HFFc6 (cell line): ENCODE results near the gene RRP9. TPM values are rescaled to one million over a fixed set of nuclear protein-coding genes. Genes with fewer than 3 reads are reported as not detected.
"Not testable (repeated sequence)": the region's sequence is repeated elsewhere in the genome, so short reads cannot be mapped to it uniquely, and the experiment has no call there.

Experiments used
- DNase-seq: peaks from one replicate; pipeline ENCODE4 v3.0.0-alpha.2; 2018
- H3K27ac Mint-ChIP-seq: 2 replicates; pipeline ENCODE4 v1.8.0; 2020; ENCODE audit warnings: mild to moderate bottlenecking, mixed read lengths
- H3K27me3 Mint-ChIP-seq: 2 replicates; pipeline ENCODE4 v1.8.0; 2021; ENCODE audit warnings: mild to moderate bottlenecking, moderate library complexity, mixed read lengths; ENCODE audit not compliant: insufficient read depth
- H3K36me3 Mint-ChIP-seq: 2 replicates; pipeline ENCODE4 v1.8.0; 2021; ENCODE audit warnings: low read depth, mixed read lengths
- H3K4me1 Mint-ChIP-seq: 2 replicates; pipeline ENCODE4 v1.8.0; 2020; ENCODE audit warnings: low read depth, mixed read lengths
- H3K4me3 Mint-ChIP-seq: 2 replicates; pipeline ENCODE4 v1.8.0; 2020; ENCODE audit warnings: mild to moderate bottlenecking, moderate library complexity, mixed read lengths
- H3K9me3 Mint-ChIP-seq: 2 replicates; pipeline ENCODE4 v1.8.0; 2020; ENCODE audit warnings: mild to moderate bottlenecking, mixed read lengths
- CTCF ChIP-seq: fragments of 200-600 bp; sonication (generic); IDR thresholded peaks from 2 replicates; pipeline ENCODE4 v1.5.0; 2021; ENCODE audit warnings: antibody characterized with exemption, mild to moderate bottlenecking
- long read RNA-seq: library from polyadenylated mRNA; unstranded; transcript quantifications from one replicate; pipeline ENCODE4 v2.0.0, GENCODE V29; 2019
- total RNA-seq, 6 experiments: library from RNA; stranded (reverse); fragmentation: NEBNext Ultra II Directional; extraction: Animal tissue kit (Norgen Biotek cat#: 25700); gene quantifications; 2 replicates in 1 of 6; 3 replicates in 5 of 6; pipeline ENCODE4 v1.2.3, GENCODE V29; 2021

RRP9 gene
- total RNA-seq, result 10 to 100 TPM; 30.0 to 36.6 (median 32.5) TPM
- long read RNA-seq, transcript RRP9-201 (15 exons, 1,578 nt), result major isoform, 40 of 45 reads
- long read RNA-seq, partial matches to known transcripts, result 2 of 45 reads
- long read RNA-seq, other reads (novel, unspliced or antisense), result 3 of 45 reads

- H3K27ac Mint-ChIP-seq, result peak within 1 kb of the TSS; percentile 94
- DNase-seq, result peak; percentile 100
- H3K4me3 Mint-ChIP-seq, result peak within 1 kb of the TSS; percentile 89
- H3K9me3 Mint-ChIP-seq, result no peaks in the 10 kb centered on the region
- peak; percentile 100 for TF ChIP-seq CTCF
- H3K27me3 Mint-ChIP-seq, result no peaks in the 10 kb centered on the region; the same call in 1 of the 2 replicates
- H3K4me1 Mint-ChIP-seq, result peaks cover 32% of the 10 kb centered on the region
- peaks cover 5% of the 10 kb centered on the region for H3K36me3 Mint-ChIP-seq
Observed at GRCh38 chr3:51941798-51942602, at the start of gene RRP9, which contains the start of gene PARP3. RRP9 (minus strand) TSS chr3:51941904; CDS start chr3:51941867, 37 bp downstream. PARP3 (plus strand) TSS chr3:51942363; CDS start chr3:51943356, 993 bp downstream.

- H3K27ac Mint-ChIP-seq, DNase-seq, H3K27me3 Mint-ChIP-seq, H3K9me3 Mint-ChIP-seq, H3K4me3 Mint-ChIP-seq: not testable (repeated sequence)
- Mint-ChIP-seq H3K36me3 (peaks cover 30% of the 10 kb centered on the region), H3K4me1 (peaks cover 33% of the 10 kb centered on the region)
Observed at GRCh38 chr3:51990501-51990971, 48.8 kb upstream of the RRP9 start.

GRCh38 chr3:51988286-51989146, 46.8 kb upstream of the RRP9 start:
- DNase-seq, result no peak
- peak overlapping the region; percentile 40 for H3K27ac Mint-ChIP-seq
- H3K36me3 Mint-ChIP-seq, result peaks cover 12% of the 10 kb centered on the region
- H3K4me1 Mint-ChIP-seq, result peaks cover 37% of the 10 kb centered on the region
- TF ChIP-seq CTCF, result no peak
- H3K9me3 Mint-ChIP-seq, result no peaks in the 10 kb centered on the region
- no peak overlapping the region for H3K4me3 Mint-ChIP-seq
- H3K27me3 Mint-ChIP-seq, result peaks cover 1% of the 10 kb centered on the region

GRCh38 chr3:51987568-51987967, 45.9 kb upstream of the RRP9 start:
- Mint-ChIP-seq H3K9me3 (no peaks in the 10 kb centered on the region), H3K27me3 (peaks cover 2% of the 10 kb centered on the region), H3K4me1 (peaks cover 39% of the 10 kb centered on the region), H3K27ac (no peak overlapping the region), H3K4me3 (no peak overlapping the region), H3K36me3 (peaks cover 11% of the 10 kb centered on the region)
- DNase-seq, result no peak
- TF ChIP-seq CTCF, result no peak

GRCh38 chr3:51986010-51986947, 44.6 kb upstream of the RRP9 start:
- TF ChIP-seq CTCF, result no peak
- H3K9me3 Mint-ChIP-seq, result no peaks in the 10 kb centered on the region
- H3K4me3 Mint-ChIP-seq, result no peak overlapping the region
- no peak overlapping the region for H3K27ac Mint-ChIP-seq
- peaks cover 3% of the 10 kb centered on the region for H3K36me3 Mint-ChIP-seq
- peaks cover 41% of the 10 kb centered on the region for H3K4me1 Mint-ChIP-seq
- H3K27me3 Mint-ChIP-seq, result peaks cover 2% of the 10 kb centered on the region
- no peak for DNase-seq
